Measurements from ENCODE around the gene WDR26. TPM values are rescaled to one million over a fixed set of nuclear protein-coding genes. Genes with fewer than 3 reads are reported as not detected.

WDR26 gene
- total RNA-seq, 2 experiments from 2014 or later, result 173 to 176 TPM

- Histone ChIP-seq H3K9me3 (ENCODE audit: control insufficient read depth in 1 of 2, insufficient read depth in 1 of 2, low read length in 2 of 2) (no peaks in the 10 kb centered on the region), H3K4me1 (ENCODE audit: insufficient read depth, low read length) (no peaks in the 10 kb centered on the region), H3K4me3 (ENCODE audit: low read length) (no peak overlapping the region), H3K27ac (ENCODE audit: low read depth in 1 of 2, low read length in 2 of 2) (no peak overlapping the region), H3K27me3 (ENCODE audit: control insufficient read depth in 1 of 2, insufficient read depth in 2 of 2, low read length in 2 of 2) (no peaks in the 10 kb centered on the region), H3K36me3 (ENCODE audit: insufficient read depth, low read length) (peaks cover 87% of the 10 kb centered on the region)
- CTCF ChIA-PET, result no interaction called here
- peaks cover 57% of the 10 kb centered on the region for H3K4me1 Mint-ChIP-seq (ENCODE audit: low read depth)
- DNase-seq (no peak), ATAC-seq (ENCODE audit: poor library complexity) (no peak)
- intact Hi-C loops (cut with DNase I, micrococcal nuclease), result loop anchor here in 1 of 2 experiments (10.0 kb wide), 1 partner anchor 49 kb away; no protein-coding TSS in a partner anchor
- POLR2A ChIA-PET, result interaction anchor here (0.7 kb wide), 1 partner anchor 24 kb away, joined by 3 read pairs; no protein-coding TSS in a partner anchor
- H3K27me3 Mint-ChIP-seq, result no peaks in the 10 kb centered on the region
- H3K9me3 Mint-ChIP-seq, result no peaks in the 10 kb centered on the region
- H3K27ac Mint-ChIP-seq, result no peak overlapping the region
- H3K36me3 Mint-ChIP-seq (ENCODE audit: low read depth), result peaks cover 93% of the 10 kb centered on the region
- H3K4me3 Mint-ChIP-seq, result no peak overlapping the region
- TF ChIP-seq, protein P1, sequence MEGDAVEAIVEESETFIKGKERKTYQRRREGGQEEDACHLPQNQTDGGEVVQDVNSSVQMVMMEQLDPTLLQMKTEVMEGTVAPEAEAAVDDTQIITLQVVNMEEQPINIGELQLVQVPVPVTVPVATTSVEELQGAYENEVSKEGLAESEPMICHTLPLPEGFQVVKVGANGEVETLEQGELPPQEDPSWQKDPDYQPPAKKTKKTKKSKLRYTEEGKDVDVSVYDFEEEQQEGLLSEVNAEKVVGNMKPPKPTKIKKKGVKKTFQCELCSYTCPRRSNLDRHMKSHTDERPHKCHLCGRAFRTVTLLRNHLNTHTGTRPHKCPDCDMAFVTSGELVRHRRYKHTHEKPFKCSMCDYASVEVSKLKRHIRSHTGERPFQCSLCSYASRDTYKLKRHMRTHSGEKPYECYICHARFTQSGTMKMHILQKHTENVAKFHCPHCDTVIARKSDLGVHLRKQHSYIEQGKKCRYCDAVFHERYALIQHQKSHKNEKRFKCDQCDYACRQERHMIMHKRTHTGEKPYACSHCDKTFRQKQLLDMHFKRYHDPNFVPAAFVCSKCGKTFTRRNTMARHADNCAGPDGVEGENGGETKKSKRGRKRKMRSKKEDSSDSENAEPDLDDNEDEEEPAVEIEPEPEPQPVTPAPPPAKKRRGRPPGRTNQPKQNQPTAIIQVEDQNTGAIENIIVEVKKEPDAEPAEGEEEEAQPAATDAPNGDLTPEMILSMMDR (IDR thresholded peaks at IDR 0.05), result no peak
These were observed 29.0 kb downstream of the WDR26 start for GRCh38 chr1:224405604-224405970.

DNA sequence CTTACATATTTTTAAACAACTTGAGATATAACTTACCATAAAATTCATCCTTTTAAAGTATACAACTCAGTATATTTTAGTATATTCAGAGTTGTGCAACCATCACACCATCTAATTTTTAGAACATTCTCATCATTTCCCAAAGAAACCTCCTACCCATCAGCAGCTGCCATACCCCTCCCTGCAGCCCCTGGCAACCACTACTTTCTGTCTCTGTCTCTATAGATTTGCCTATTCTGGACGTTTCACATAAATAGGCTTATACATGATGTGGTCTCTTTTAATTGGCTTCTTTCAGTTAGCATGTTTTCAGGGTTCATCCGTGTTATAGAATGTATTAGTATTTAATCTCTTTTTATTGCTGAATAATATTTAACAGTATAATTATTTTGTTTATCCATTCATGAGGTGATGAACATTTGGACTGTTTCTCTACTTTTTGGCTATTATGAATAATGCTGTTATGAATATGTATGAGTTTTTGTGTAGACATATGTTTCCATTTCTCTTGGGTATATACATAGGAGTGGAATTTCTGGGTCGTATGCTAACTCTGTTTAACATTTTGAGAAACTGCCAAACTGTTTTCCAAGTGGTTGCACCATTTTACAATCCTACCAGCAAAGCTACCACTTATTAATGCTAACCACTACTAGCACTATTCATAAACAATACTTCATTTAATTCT, 29.5 kb downstream of the WDR26 start:
- no peak overlapping the region for H3K27ac Mint-ChIP-seq
- ChIA-PET CTCF (interaction anchor here (0.6 kb wide), 1 partner anchor 53 kb away, joined by 3 read pairs; no protein-coding TSS in a partner anchor), POLR2A (interaction anchor here (0.7 kb wide), 1 partner anchor 12 kb away, joined by 5 read pairs; no protein-coding TSS in a partner anchor)
- Histone ChIP-seq H3K9me3 (ENCODE audit: control insufficient read depth in 1 of 2, insufficient read depth in 1 of 2, low read length in 2 of 2) (no peaks in the 10 kb centered on the region), H3K4me3 (ENCODE audit: low read length) (no peak overlapping the region), H3K27ac (ENCODE audit: low read depth in 1 of 2, low read length in 2 of 2) (no peak overlapping the region), H3K36me3 (ENCODE audit: insufficient read depth, low read length) (peaks cover 87% of the 10 kb centered on the region), H3K4me1 (ENCODE audit: insufficient read depth, low read length) (no peaks in the 10 kb centered on the region), H3K27me3 (ENCODE audit: control insufficient read depth in 1 of 2, insufficient read depth in 2 of 2, low read length in 2 of 2) (no peaks in the 10 kb centered on the region)
- TF ChIP-seq, protein P1 (IDR thresholded peaks at IDR 0.05), result no peak
- no peak for DNase-seq
- intact Hi-C loops (cut with DNase I, micrococcal nuclease), result loop anchor here in 1 of 2 experiments (10.0 kb wide), 1 partner anchor 50 kb away; no protein-coding TSS in a partner anchor
- no peak overlapping the region for H3K4me3 Mint-ChIP-seq
- H3K36me3 Mint-ChIP-seq (ENCODE audit: low read depth), result peaks cover 91% of the 10 kb centered on the region
- no peak for ATAC-seq (ENCODE audit: poor library complexity)
- H3K9me3 Mint-ChIP-seq, result no peaks in the 10 kb centered on the region
- no peaks in the 10 kb centered on the region for H3K27me3 Mint-ChIP-seq
- peaks cover 57% of the 10 kb centered on the region for H3K4me1 Mint-ChIP-seq (ENCODE audit: low read depth)

GRCh38 chr1:224402472-224403036, 32.0 kb downstream of the WDR26 start:
- POLR2A ChIA-PET, result no interaction called here
- no peak for DNase-seq
- ATAC-seq (ENCODE audit: poor library complexity), result no peak

More at GRCh38 chr1:224402472-224403036, 32.0 kb downstream of the WDR26 start:
- Mint-ChIP-seq H3K4me1 (ENCODE audit: low read depth) (peaks cover 61% of the 10 kb centered on the region), H3K4me3 (no peak overlapping the region), H3K9me3 (no peaks in the 10 kb centered on the region), H3K36me3 (ENCODE audit: low read depth) (peaks cover 96% of the 10 kb centered on the region), H3K27ac (peak overlapping the region; percentile 31), H3K27me3 (no peaks in the 10 kb centered on the region)
- Histone ChIP-seq H3K36me3 (ENCODE audit: insufficient read depth, low read length) (peaks cover 88% of the 10 kb centered on the region), H3K27me3 (ENCODE audit: control insufficient read depth in 1 of 2, insufficient read depth in 2 of 2, low read length in 2 of 2) (no peaks in the 10 kb centered on the region), H3K27ac (ENCODE audit: low read depth in 1 of 2, low read length in 2 of 2) (no peak overlapping the region), H3K9me3 (ENCODE audit: control insufficient read depth in 1 of 2, insufficient read depth in 1 of 2, low read length in 2 of 2) (no peaks in the 10 kb centered on the region), H3K4me3 (ENCODE audit: low read length) (no peak overlapping the region), H3K4me1 (ENCODE audit: insufficient read depth, low read length) (no peaks in the 10 kb centered on the region)
- CTCF ChIA-PET, result no interaction called here
- intact Hi-C loops (cut with DNase I, micrococcal nuclease), result loop anchor here in 1 of 2 experiments (10.0 kb wide), 1 partner anchor 52 kb away; no protein-coding TSS in a partner anchor
- TF ChIP-seq, protein P1 (IDR thresholded peaks at IDR 0.05), result no peak
